K562 (cell line): ENCODE data around the gene SRPK3. TPM values are rescaled to one million over a fixed set of nuclear protein-coding genes. Genes with fewer than 3 reads are reported as not detected.
A peak's percentile ranks its signal among the peaks of the same experiment; 100 is the strongest.

Experiments
- ARID3A ChIP-seq: IDR thresholded peaks from 2 replicates; pipeline ENCODE4 v1.6.1; 2012; ENCODE audit warnings: low read depth, low read length, improper control_type of control experiment, borderline replicate concordance
- ESRRA ChIP-seq: fragments of 450-650 bp; IDR thresholded peaks from 2 replicates; pipeline ENCODE4 v1.6.1; 2014; ENCODE audit warnings: low read depth, mild to moderate bottlenecking, moderate library complexity, borderline replicate concordance
- NFATC3 ChIP-seq: fragments of 450-650 bp; IDR thresholded peaks from 2 replicates; pipeline ENCODE4 v1.6.1; 2017; ENCODE audit warnings: mild to moderate bottlenecking
- NONO ChIP-seq, 2 experiments: fragments of 200-400 bp in 1 of 2; fragments of 450-650 bp in 1 of 2; formaldehyde crosslinking in 1 of 2; IDR thresholded peaks; 2 replicates each; pipeline ENCODE4 v1.6.1; 2017; ENCODE audit warnings: low read depth in 2 of 2, mild to moderate bottlenecking in 2 of 2, moderate library complexity in 2 of 2, low read length in 1 of 2
- PRDM10 ChIP-seq: fragments of 450-650 bp; IDR thresholded peaks from 2 replicates; pipeline ENCODE4 v1.6.1; 2018; ENCODE audit not compliant: partially characterized antibody
- TEAD4 ChIP-seq, 2 experiments: sonication (generic) in 1 of 2; formaldehyde crosslinking in 1 of 2; IDR thresholded peaks; 2 replicates each; pipeline versions ENCODE4 v1.6.1 to v1.8.0; 2012 to 2022; ENCODE audit warnings: borderline replicate concordance in 1 of 2, inconsistent platforms in 1 of 2, low read length in 1 of 2, mild to moderate bottlenecking in 1 of 2, missing genetic modification reagents in 1 of 2
- ZC3H4 ChIP-seq: sonication (generic); formaldehyde crosslinking; IDR thresholded peaks from 2 replicates; pipeline ENCODE4 v1.9.0; 2021; ENCODE audit warnings: missing genetic modification reagents, borderline replicate concordance
- ZFP36 ChIP-seq: fragments of 150-350 bp; IDR thresholded peaks from 2 replicates; pipeline ENCODE4 v1.6.1; 2018; ENCODE audit warnings: low read length, low read depth; ENCODE audit not compliant: partially characterized antibody
- ZNF324 ChIP-seq: fragments of 250-450 bp; sonication (Bioruptor Pico); IDR thresholded peaks from 2 replicates; pipeline ENCODE4 v1.4.0; 2020; ENCODE audit warnings: mild to moderate bottlenecking
- ZZZ3 ChIP-seq: fragments of 450-650 bp; IDR thresholded peaks from 2 replicates; pipeline ENCODE4 v1.6.1; 2016; ENCODE audit warnings: antibody characterized with exemption, mild to moderate bottlenecking, moderate library complexity
- polyA plus RNA-seq, 8 experiments: library from polyadenylated mRNA; depleted of rRNA in 4 of 8; stranded (reverse) in 5 of 8; unstranded in 3 of 8; fragments of >200 nt; fragmentation: Nextera tagmentation in 2 of 8; fragmentation: Illumina TruSeq in 1 of 8; extraction: Ambion mirVana in 2 of 8; extraction: Trizol in 1 of 8; gene quantifications; 2 replicates each; pipeline versions ENCODE4 v1.2.1 to v1.2.3, GENCODE V29; 2011 to 2014; ENCODE audit warnings: inconsistent platforms in 1 of 8, missing spikeins in 1 of 8
- total RNA-seq, 7 experiments: library from RNA; depleted of rRNA in 6 of 7; stranded (reverse); fragments of >200 nt in 6 of 7; fragmentation: Illumina TruSeq in 2 of 7; extraction: Trizol in 2 of 7; gene quantifications; 2 replicates each; pipeline versions ENCODE4 v1.2.1 to v1.2.3, GENCODE V29; 2011 to 2021; ENCODE audit warnings: low replicate concordance in 1 of 7
- TF ChIP-seq, protein P1 (sequence below), 2 experiments: fragments of 450-650 bp; IDR thresholded peaks; 2 replicates each; pipeline ENCODE4 v1.6.1; 2016; ENCODE audit warnings: mild to moderate bottlenecking in 2 of 2, borderline replicate concordance in 1 of 2, low read depth in 1 of 2, moderate library complexity in 1 of 2
- TF ChIP-seq, protein P2 (sequence below): fragments of 450-650 bp; IDR thresholded peaks from 2 replicates; pipeline ENCODE4 v1.6.1; 2016; ENCODE audit warnings: missing biosample characterization, missing genetic modification characterization

SRPK3 gene
- total and polyA plus RNA-seq, 9 of the 15 experiments (the other 6 are each of a cell fraction or from before 2014, with no cell fraction given), result 0.01 to 0.09 (median 0.04) TPM; not detected in 2

DNA sequence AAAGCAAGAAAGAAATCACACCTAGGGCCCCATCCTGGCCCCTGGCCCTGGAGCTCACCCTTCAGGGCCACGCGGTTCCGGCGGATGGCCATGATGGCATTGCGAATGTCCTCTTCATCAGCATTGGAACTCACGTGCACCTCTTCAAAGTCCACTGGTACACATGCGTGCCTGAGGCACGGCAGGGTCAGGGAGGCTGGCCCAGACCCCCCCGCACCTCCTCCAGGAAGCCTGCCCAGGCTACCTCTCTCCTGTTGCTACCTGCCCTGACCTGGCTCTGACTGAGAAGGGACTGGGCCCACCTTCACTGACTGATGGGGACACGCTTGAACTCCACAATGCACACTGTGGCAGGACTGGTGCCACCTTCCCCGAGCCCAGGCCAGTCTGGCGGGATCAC, 8.8 kb downstream of the SRPK3 start (continued):
- TF ChIP-seq, protein P1, sequence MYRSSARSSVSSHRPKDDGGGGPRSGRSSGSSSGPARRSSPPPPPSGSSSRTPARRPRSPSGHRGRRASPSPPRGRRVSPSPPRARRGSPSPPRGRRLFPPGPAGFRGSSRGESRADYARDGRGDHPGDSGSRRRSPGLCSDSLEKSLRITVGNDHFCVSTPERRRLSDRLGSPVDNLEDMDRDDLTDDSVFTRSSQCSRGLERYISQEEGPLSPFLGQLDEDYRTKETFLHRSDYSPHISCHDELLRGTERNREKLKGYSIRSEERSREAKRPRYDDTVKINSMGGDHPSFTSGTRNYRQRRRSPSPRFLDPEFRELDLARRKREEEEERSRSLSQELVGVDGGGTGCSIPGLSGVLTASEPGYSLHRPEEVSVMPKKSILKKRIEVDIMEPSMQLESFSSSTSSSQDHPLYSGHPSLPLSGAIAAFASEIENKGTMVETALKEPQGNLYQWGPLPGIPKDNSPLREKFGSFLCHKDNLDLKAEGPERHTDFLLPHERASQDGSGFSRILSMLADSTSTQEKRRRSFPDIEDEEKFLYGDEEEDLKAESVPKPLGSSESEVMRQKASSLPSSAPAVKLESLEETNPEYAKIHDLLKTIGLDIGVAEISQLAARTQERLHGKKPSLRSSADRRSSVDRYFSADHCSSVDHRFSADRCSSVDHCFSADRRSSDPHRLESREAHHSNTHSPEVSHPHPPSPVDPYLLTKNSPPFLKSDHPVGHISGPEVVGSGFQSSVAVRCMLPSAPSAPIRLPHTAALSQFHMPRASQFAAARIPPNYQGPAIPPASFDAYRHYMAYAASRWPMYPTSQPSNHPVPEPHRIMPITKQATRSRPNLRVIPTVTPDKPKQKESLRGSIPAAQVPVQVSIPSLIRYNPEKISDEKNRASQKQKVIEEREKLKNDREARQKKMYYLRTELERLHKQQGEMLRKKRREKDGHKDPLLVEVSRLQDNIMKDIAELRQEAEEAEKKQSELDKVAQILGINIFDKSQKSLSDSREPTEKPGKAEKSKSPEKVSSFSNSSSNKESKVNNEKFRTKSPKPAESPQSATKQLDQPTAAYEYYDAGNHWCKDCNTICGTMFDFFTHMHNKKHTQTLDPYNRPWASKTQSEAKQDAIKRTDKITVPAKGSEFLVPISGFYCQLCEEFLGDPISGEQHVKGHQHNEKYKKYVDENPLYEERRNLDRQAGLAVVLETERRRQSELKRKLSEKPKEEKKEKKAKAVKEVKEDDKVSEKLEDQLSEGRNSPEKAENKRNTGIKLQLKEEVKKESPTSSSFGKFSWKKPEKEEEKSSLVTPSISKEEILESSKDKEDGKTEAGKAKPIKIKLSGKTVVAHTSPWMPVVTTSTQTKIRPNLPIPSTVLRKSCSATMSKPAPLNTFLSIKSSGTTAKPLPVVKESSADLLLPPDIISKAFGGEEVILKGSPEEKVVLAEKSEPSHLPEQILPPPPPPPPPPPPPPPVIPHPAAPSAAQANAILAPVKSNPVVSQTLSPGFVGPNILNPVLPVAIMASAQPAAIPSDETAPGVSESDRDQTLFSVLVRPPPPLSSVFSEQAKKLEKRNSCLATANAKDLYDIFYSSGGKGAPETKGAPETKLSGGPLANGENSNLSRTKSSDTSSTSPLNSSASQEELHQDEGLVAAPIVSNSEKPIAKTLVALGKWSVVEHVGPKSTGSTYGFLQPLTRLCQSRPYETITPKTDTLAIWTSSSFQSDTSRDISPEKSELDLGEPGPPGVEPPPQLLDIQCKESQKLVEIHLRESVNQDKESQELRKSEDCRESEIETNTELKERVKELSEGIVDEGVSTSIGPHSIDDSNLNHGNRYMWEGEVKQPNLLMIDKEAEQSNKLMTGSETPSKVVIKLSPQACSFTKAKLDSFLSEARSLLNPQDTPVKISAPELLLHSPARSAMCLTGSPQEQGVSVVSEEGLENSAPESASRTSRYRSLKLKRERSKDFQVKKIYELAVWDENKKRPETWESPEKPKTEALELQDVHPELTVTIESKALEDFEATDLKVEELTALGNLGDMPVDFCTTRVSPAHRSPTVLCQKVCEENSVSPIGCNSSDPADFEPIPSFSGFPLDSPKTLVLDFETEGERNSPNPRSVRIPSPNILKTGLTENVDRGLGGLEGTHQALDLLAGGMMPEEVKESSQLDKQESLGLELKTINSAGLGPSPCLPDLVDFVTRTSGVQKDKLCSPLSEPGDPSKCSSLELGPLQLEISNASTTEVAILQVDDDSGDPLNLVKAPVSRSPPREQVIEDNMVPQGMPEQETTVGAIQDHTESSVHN (IDR thresholded peaks at IDR 0.05; ENCODE audit: borderline replicate concordance in 1 of 2, low read depth in 1 of 2), result no peak
- TF ChIP-seq NONO (IDR thresholded peaks at IDR 0.05; ENCODE audit: low read depth in 2 of 2, low read length in 1 of 2) (no peak), ARID3A (no peak), NFATC3 (no peak), ZZZ3 (no peak), TEAD4 (IDR thresholded peaks at IDR 0.05; ENCODE audit: low read length) (no peak), TEAD4 (CRISPR knock-in tag; IDR thresholded peaks at IDR 0.05; ENCODE audit: borderline replicate concordance) (no peak), ESRRA (no peak), ZC3H4 (CRISPR knock-in tag) (no peak), PRDM10 (no peak), ZFP36 (peak; percentile 76), ZNF324 (CRISPR knock-in tag) (no peak)
- TF ChIP-seq, protein P2, sequence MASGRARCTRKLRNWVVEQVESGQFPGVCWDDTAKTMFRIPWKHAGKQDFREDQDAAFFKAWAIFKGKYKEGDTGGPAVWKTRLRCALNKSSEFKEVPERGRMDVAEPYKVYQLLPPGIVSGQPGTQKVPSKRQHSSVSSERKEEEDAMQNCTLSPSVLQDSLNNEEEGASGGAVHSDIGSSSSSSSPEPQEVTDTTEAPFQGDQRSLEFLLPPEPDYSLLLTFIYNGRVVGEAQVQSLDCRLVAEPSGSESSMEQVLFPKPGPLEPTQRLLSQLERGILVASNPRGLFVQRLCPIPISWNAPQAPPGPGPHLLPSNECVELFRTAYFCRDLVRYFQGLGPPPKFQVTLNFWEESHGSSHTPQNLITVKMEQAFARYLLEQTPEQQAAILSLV (tag), result no peak
